GM20000 (cell line): ENCODE data around the gene LGALS8.
"Not testable (repeated sequence)": the region's sequence is repeated elsewhere in the genome, so short reads cannot be mapped to it uniquely, and the experiment has no call there.

Experiments used
- DNase-seq: peaks from one replicate; pipeline ENCODE4 v3.0.0; 2012; ENCODE audit warnings: low spot score
- CTCF ChIP-seq: IDR thresholded peaks from 2 replicates; pipeline ENCODE4 v1.5.1; 2012; ENCODE audit warnings: mild to moderate bottlenecking, control low read depth; ENCODE audit errors: extremely low read depth, missing control alignments

The LGALS8 gene

GRCh38 chr1:236502579-236502971 is 21.2 kb upstream of the LGALS8 start:
- DNase-seq: no peak

DNA sequence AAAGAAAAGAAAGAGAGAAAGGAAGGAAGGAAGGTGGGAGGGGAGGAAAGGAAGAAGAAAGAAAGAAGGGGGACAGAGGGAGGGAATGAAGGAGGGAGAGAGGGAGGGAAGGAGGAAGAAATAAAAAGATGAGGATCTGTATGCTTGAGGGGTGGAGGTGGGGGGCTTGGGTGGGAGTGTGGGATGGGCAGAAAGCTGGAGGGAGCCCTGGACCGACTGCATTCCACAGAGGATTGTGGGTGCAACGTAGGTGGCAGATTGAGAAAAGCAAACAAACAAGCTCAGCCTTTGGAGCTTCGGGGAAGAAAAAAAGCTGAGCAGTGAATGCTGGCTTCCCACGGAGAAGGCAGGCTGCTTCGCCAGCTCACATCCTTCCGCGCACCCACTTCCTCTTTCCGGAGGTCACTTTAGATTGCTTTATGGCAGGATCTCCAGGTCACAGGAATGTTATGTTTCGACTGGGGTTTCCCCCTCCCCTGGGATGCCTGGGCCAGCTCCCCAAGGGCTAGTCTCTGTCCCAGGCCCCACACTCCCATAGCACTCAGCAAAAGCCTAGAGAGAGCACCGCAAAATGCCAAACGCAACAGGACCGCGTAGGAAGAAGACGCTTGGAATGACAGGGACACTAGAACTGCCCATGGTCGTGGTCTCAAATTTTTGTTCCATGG is 20.7 kb upstream of the LGALS8 start:
- TF ChIP-seq CTCF: no peak
- no peak for DNase-seq

More at GRCh38 chr1:236502579-236502971, 21.2 kb upstream of the LGALS8 start:
- no peak for TF ChIP-seq CTCF

DNA sequence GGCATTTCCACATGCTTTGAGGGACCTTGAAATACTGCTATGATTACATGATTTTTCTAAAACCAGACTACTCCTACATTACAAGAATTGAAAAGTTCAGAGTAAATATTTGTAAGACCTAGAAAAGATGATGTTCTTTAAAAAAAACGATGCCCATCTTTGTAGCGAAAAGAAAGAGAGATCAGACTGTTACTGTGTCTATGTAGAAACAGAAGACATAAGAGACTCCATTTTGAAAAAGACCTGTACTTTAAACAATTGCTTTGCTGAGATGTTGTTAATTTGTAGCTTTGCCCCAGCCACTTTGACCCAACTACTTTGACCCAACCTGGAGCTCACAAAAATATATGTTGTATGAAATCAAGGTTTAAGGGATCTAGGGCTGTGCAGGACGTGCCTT is 19.4 kb upstream of the LGALS8 start:
- not testable (repeated sequence) for DNase-seq

DNA sequence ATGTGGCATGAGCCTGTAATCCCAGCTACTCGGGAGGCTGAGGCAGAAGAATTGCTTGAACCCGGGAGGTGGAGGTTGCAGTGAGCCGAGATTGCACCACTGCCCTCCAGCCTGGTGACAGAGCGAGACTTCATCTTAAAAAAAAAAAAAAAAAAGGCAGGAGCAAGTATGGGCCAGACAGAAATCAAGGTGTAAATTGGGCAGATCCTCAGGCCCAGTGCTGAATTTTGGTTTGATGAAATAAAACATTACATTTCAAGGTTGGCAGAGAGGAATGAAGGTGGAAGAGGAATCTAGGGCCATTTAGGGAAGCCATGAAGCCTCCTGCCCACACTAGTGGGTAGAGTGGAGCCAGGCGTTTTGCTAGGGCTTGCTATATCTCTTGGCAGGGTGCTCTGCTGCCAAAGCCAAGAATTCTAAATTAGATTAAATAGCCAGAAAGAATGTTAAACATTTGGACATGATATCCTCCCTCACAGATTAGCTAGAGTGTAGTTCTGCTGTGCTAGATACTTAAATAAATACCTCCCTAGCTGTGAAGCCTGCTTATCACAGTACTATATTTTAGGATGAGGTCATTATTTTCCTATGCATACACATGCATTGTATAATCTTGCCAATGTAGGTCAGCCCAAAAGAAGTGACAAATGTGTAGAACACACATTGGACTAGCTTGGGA is 16.6 kb upstream of the LGALS8 start:
- no peak for DNase-seq

DNA sequence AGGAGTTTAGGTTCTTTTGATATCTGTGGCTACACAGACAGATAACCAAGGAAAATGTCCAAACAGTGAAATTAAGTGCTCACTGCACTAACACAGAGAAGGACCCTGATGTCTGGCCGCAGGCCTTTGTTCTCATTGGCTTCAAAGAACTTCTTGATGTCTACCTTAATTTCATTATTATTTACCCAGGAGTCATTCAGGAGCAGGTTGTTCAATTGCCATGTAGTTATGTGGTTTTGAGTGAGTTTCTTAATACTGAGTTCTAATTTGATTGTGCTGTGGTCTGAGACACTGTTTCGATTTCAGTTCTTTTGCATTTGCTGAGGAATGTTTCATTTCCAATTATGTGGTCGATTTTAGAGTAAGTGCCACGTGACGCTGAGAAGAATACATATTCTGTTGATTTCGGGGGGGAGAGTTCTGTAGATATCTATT is 15.2 kb upstream of the LGALS8 start:
- DNase-seq: no peak
- TF ChIP-seq CTCF: no peak

More for the DNA sequence above, 16.6 kb upstream of the LGALS8 start:
- no peak for TF ChIP-seq CTCF

DNA sequence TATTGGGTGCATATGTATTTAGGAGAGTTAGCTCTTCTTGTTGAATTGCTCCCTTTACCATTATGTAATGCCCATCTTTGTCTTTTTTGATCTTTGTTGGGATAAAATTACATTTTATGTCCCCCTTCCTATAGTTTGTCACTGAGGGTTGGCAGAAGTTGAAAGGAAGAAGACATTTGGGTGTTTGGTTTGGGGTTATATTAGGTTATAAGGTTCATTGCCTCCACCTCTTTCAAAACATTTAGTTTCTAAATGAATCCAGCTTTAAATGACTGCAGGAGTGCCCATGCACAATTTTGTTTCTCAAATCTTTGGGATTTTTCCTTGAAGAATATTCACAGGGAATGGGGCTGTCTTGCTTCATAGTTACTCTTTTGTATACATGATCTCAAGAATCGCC is 14.6 kb upstream of the LGALS8 start:
- DNase-seq: no peak
- TF ChIP-seq CTCF: no peak

- TF ChIP-seq CTCF: no peak
- no peak for DNase-seq
Observed at GRCh38 chr1:236509647-236510401, 14.0 kb upstream of the LGALS8 start.
